ENCODE results near the gene CDCA5.

Gene CDCA5, protein sequence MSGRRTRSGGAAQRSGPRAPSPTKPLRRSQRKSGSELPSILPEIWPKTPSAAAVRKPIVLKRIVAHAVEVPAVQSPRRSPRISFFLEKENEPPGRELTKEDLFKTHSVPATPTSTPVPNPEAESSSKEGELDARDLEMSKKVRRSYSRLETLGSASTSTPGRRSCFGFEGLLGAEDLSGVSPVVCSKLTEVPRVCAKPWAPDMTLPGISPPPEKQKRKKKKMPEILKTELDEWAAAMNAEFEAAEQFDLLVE

DNA sequence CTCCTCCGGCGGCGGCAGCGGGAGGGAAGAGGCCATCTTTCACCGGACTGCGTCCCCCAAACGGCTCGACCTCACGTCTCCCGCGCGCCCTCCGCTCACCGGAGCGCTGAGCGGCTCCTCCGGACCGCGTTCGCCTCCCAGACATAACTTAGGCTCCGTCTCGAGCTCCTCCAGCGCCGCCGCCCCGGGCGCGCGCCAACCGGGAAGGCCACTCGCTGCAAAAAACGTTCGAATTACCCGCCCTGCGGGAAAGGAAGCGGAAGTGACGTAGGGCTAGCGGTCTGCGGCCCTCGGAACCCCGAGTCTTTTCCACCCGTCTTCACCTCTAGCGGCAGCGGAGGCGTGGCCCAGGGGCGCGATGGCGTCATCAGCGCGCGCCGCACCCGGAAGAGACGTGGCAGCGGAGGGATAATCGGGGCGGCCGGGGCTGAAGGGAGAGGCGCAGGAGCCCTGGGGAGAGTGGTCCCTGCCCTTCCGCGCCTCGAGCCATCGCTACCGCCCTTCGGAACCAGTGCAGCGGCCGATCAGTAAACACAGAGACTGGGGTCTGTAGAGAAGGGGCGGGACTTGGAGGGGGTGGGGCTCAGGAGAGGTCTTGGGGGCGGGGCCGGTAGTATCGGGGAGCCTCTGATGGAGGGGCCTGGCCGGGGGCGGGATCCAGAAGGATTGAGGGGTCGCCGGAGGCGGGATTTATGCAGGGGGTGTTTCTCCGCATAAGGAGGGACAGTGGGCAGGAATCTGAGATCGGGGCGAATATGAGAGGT lies at the start of gene CDCA5, which contains the start of gene ZFPL1:
Gene CDCA5, minus strand, starts transcription at position 207 of the 764 bp plus-strand sequence. Its CDS starts 62 bp downstream, at position 145.
Gene ZFPL1, plus strand, starts transcription at position 389 of the 764 bp plus-strand sequence. CDS start 477 bp downstream, outside the sequence.
- peak; percentile 83 for DNase-seq (ENCODE audit: low read depth, low spot score)

DNA sequence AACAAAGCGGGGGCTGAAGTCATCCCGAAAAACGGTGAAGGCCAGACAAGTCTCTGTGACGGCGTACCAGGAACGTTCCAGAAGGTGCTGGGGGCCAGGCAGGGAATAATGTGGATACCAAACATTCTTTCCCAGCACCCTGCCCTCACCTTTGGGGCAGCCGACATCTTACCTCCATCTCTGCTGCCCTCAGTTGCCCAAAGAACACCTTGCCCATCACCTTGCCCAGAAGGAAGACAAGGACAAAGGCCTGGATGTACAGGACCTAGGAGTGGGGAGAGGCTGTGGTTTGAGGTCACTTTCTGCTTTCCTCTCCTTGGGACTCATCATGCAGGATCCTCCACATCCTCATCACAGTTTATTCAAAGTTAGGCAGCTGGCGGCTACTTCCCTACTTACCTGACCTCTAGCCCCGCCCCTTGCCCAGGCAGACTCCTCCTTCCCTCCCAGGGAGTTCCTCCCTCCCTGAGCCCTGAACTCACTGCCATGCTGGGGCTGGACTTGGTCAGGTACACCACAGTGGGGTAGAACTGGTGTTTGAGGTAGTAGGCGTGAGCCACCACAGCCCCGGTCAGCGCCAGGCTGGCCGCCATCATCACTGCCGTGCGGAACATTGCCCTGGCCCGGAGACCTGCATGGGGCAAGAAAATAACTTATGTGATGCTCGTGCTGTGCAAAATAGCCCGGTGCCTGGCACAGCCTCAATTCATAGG lies 49.3 kb upstream of the CDCA5 start:
- DNase-seq (ENCODE audit: low read depth, low spot score), result no peak

DNA sequence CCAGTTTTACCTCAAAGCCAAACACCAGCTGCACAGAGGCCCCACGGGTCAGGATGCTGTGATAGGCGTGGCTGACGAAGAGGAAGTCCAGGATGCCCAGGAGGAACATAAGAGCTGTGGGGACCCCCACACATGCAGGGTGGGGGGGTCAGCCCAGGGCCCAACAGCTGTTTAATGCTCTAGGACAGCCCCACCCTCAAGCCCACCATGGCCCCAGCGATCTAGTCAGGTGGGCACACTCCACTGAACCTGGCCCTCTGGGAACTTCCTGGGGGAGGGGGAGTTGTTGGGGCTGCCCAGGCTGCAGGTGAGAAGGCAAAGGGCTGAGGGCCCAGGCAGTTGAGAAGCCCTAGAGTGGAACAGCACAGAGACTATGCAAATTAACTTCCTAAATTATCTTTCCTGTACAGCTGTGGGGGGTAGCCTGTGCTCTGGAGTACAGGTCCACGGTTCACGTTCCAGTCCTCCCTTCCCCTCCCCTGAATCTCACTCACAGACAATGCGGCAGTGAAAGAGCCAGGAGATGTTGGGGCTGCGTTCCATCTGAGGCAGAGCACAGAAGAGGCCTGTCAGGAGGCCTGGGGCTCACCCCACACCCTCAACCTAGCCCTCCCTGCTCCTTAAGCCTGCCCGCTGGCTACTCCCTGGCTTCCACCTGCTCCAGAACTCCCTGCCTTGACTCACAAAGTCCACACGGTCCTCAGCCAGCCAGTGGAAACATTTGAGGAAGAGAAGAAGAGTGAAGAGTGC lies 48.6 kb upstream of the CDCA5 start:
- no peak for DNase-seq (ENCODE audit: low read depth, low spot score)

DNA sequence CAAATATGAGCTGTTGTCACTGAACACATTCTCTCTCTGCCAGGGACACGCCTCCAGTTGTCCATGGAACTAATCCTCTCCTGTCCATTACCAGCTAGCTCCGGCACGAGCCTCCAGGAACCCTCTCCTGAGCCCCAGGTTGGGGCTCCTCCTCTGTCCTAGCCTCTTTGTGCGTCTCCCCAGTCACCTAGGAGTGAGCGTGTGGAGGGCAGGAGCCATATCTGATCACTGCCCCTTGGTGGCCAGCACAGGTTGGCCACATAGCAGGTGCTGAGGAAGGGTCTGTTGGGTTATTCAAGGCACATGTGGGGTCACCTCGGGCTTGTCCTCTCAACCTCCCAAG lies 48.0 kb upstream of the CDCA5 start:
- no peak for DNase-seq (ENCODE audit: low read depth, low spot score)

DNA sequence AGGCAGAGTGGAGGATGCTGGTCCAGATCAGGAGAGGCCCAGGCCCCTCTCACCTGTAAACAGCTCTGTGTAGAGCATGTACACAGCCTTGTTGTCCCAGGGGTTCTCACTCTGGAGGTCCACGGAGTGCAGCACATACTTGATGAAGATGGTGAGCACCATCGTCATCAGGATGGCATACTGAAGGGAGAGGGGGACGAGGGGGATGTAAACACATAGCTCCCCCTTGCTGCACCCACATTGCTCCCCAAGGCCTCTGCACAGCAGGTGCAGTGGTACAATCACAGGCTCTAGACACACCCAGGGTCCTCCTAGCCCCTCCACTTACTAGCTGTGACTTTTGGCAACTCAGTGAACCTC lies 47.6 kb upstream of the CDCA5 start:
- no peak for DNase-seq (ENCODE audit: low read depth, low spot score)

DNA sequence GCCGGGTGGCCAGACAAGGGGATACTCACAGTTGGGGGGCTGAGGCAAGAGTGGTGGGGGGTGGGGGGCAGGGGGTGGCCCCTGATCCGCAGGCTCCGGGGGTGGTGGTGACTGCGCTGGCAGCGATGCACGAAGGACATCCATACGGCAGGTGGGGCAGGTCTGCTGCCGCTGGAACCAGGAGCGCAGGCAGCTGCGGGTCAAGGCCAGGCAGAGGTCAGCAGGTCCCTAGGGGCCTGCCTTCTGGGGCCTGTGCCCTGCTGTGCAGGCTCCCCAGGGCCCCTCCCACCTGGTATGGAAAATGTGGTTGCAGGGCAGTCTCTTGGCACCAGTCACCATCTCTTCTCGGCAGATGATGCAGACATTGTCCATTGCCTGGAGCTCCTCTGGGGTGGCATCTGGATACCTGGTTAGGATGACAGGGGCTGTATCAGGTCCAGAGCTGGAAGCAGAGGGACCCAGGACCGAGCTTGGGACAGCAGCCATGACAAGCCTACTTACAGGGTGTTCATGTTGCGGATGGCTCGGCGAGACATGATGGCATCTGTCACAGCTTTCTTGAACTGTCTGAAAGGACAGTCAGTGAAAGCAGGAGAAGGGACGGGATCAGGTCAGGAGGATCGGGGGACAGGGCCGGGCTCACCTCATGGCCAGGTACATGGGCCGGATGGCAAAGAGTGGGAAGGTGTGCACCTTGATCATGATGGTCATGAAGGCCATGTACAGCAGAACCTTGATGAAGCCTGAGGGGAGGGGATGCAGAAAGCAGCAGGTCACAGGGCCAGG lies 47.0 kb upstream of the CDCA5 start:
- no peak for DNase-seq (ENCODE audit: low read depth, low spot score)

DNA sequence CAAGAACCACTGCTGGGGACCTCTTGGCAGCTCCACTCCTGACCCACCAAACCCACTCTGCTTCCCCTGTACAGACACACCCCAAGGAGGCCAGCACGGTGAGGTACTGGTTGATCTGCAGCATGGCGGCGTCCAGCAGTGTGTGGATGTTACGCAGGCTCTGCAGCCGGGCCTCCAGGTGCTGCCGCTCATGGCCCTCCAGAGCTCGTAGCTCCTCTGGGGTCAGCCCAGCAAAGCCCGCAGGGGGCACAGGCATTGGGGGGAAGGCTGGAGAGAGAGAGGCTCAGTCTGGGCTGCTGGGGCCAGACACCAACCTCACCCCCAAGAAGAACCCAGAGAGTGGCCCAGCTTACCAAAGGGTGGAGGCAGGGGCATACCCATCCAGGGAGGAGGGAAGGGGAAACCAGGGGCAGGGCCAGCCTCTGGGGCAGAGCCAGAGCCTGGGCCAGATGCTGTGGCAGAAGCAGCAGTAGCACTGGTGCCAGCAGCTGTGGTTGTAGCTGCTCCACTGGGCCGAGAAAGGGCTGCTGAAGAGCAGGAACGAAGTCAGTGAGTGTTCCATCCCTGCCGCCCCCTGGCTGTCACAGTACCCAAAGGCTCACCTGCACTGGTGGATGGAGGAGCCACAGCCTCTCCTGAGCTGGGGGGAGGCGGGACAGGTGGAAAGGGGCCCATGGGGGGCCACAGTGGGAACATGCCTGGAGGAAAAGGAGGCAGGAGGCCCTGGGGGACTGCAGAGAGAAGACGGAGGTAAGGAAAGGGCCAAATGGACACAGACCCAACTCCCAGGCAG lies 46.0 kb upstream of the CDCA5 start:
- DNase-seq (ENCODE audit: low read depth, low spot score), result no peak

DNA sequence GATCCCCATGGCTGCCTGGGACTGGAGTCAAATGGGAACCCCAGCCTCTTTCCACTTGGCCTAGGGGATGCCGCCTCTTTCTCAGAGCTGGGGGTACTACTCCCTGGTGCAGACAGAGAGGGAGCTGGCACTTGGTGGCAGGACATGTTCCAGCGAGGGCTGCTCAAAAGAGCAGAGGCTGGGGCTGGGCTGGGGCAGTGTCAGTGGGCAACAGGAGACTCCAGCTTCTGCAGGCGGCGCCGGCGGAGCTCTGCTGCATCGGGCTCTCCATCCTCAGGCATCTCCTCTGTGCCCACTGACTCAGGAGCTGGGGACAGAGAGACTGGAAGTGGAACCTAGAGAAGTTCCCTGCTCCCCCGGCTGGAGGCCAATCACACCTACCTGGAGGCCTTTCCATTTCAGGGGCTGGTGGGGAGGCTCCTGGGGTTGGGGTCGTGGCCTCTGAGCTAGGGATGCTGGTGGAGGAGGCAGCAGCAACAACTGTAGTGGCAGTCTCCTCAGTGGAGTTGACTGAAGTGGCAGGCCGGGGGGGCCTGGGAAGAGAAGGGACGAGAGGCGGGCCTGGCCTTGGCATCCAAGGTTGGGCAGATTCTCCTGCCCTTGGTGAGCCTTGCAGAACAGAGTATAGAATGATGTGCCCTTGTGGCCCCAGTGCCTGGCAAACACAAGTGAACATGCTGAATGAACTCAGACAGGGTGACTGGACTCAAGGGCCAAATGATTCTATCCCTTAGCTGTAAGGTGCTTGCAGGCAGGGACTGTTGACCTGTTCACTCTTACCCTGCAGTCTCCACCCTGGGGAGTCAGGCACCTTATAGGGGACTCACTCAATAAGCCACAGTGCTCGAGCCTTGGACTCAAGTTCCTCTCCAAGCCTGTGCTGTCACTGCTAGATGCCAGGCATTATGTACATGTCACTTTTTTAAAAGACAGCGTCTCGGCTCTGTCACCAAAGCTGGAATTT lies 44.6 kb upstream of the CDCA5 start:
- no peak for DNase-seq (ENCODE audit: low read depth, low spot score)

DNA sequence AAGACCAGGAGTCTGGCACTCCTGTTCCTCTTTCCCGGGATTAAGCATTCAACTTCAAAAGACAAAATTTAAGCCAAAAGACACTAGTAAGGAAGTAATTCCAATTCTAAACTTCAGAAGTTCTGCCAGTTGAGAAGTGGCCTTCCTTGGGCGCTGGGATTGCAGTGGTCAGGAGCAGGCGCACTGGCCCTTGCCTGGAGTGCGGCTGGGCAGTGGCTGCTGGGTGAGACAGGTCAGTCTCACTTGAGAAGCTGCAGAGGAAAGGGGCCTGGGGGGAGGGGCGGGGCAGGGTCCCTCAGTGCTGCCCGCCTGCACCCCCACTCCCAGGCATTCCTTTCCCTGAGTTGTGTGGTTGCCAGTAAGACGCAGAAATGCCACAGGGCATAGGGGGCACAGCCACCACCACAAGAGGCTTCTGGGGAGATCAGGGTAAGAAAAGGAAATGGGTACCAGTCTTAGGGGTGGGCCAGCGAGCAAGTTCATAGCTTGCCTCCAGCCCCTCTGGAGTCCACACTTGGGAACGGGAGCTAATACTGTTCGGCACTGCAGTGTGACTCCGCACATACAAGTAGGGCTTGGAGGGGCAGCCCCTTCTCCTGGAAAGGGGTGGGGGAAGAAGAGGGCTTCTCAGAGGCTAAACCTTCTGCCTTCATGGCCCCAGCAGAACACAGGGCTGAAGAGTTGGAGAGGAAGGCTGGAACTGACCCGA lies 43.8 kb upstream of the CDCA5 start:
- DNase-seq (ENCODE audit: low read depth, low spot score), result no peak

DNA sequence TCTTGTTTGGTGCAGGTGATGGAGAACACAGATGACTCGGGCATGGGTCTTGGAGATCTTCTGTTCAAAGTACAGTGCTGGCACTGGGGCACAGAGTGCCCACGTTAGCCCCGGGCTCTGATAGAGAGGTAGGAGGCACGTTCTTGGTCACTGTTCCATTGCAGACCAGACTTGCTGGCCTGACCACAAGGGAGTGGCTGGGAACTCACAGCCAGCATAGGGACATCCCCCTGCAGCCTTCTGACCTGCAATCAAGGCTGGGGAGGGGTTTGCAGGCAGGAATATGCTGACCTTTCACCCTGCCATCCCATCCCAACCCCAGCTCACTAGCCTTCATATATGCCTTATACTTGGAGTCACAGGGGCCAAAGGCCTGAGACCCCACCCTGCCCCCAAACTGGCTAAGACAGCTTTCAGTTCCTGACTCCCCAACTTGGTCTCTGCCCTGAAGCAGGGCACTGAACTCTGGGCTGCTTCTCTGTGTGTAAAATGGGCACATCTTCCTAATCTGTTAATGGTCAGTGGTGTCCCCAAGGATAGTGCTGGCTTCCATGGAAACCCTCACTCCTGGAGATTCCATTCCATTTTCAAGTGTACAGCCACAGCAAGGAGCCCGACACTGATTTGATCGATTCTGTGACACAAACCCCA lies 42.9 kb upstream of the CDCA5 start:
- no peak for DNase-seq (ENCODE audit: low read depth, low spot score)

DNA sequence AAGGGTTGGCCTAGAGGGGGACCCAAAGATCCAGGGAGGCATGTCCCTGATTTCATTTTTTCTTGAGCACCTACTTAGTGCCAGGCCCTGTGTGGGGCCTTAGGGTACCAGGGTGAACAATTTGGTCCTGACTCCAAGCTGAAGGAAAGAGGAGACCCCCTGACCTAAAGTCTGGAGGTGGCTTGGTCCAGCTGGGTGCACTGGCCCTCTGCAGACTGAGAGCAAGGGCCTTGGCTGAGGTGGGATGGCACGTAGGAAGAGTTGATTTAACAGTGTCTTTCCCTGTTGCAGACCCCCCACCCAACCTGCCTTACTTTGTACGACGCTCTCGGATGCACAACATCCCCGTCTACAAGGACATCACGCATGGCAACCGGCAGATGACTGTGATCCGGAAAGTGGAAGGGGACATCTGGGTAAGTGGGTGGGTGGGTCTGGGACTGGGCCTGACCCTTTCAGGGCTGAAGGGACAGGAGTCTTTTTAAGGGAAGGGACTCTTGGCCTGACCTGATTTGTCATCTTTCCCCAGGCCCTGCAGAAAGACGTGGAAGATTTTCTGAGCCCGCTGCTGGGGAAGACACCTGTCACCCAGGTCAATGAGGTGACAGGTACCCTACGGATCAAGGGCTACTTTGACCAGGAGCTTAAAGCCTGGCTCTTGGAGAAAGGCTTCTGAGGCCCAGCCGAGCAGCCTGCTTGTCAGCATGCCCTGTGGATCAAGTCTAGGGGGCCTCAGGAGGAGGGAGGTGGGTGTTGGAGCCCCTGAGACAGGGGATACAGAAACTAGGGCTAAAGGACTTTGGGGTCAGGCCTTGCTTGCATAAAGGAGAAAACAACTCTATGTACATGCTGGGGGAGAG lies 41.6 kb upstream of the CDCA5 start:
- no peak for DNase-seq (ENCODE audit: low read depth, low spot score)

DNA sequence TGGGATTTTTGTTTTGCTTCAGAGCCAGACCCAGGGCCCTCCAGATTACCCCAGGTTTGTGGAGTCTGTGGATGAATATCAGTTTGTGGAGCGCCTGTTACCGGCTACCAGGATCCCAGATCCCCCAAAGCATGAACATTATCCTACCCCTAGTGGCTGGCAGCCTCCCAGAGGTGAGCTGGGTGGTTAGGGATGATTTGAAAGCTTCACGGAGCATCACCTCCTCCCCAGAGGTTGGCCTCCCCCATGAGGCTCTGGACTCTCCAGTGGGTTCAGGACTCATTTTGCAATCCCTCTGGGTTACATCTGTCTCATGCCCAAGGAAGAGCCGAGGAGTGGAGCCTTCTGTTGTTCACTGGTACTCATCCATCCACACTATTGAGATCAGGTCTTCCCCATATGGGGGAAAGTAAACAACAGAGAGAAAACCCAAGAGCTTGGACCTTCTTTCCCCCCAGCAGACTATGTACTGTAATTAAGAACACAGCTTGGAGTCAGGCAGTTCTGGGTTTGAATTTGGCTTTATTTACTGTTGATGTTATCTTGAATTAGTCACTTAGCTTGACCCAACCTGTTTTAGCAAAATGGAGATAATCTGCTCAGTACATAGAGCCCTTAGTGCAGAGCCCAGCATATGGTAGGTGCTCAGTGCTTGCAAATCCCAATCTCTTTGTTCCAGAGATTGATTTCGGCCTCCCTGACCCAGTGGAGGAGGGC lies 40.8 kb upstream of the CDCA5 start:
- DNase-seq (ENCODE audit: low read depth, low spot score), result no peak

DNA sequence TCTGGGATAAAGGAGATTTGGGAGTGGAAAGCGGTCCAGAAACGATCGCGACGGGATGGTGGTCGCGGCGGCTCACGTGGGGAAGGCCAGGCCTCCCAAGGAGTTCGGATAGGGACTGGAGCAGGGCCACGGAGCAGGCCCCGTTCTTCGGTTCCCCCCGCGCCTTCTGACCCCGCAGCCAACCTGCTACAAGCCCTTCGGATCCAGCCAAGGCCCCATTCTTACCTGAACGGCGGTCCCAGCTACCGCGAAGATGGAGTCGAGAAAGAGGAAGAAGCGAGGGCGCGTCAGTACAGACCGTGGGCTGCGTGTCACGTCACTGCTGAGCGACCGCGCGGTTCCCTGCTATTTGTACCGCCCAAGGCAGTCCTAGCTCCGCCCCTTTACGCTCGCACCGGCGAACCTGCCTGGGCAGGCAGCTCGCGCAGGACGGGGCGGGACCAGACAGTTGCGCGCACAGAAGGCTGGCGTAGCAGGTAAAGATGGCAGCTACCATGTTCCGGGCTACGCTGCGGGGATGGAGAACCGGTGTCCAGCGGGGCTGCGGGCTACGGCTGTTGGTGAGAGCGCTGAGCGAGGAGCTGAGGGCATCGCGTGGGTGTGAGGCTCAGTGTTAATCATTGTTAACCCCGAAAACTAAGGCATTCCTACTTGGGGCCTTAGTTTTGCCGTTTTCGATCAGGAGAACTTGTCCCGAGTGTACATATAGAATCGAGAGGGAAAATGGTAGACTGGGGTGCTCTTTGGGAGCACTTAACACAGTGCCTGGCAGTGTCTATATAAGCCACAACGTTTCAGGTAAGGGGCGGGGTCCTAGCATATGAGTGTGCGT lies 38.2 kb upstream of the CDCA5 start, which contains the start of the genes FAU and MRPL49:
Gene FAU, minus strand, starts transcription at position 270 of the 832 bp plus-strand sequence. CDS start 321 bp downstream, outside the sequence.
Gene MRPL49, plus strand, starts transcription at position 457 of the 832 bp plus-strand sequence. Its CDS starts 26 bp downstream, at position 483.
- DNase-seq (ENCODE audit: low read depth, low spot score), result peak; percentile 92

DNA sequence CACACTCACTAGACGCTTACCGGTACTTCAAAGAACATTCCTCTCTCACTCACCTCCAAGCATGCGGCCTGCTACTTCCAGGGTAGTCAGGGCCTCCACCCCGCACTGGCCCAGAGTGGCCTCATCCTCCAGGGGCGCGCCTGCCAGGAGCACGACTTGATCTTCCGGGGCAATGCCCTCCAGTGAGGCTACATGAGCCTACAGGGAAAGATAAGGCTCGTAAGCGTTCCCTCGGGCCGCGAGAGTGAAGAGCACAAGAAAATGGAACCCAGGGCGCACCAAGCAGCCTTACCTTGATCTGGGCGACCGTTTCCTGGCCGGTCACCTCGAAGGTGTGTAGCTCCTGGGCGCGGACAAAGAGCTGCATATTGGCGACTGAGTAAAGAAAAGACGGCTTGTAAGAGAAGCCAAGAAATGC lies 37.6 kb upstream of the CDCA5 start:
- DNase-seq (ENCODE audit: low read depth, low spot score), result no peak

DNA sequence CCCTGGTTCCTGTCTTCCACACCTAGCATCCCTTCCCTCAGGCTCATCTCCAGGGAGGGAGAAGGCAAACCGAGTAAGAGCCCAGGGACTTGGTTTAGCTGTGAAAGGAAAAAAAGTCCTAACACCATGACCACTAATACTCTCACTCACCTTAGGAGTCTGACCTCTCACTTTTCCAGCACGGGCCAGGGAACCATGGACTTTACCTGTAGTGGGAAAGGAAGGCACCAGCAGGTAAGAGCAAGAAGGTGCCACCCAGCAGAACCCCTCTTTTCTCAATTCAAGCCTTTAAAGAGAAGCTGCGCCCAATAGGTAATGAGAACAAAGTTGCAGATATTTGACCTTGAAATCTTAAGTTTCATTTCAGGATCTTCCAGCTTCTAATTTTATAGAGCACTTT lies 37.0 kb upstream of the CDCA5 start:
- no peak for DNase-seq (ENCODE audit: low read depth, low spot score)

Measured in smooth muscle cell of the brain vasculature (primary cell).